WTC11 (cell line): ENCODE data around the gene ZNF57. TPM values are rescaled to one million over a fixed set of nuclear protein-coding genes. Genes with fewer than 3 reads are reported as not detected.

ENCODE experiments used
- ATAC-seq: fragments of 200-7000 bp; cut with Tn5 transposase; 2 replicates; pipeline ENCODE4 v1.10.0; 2021; ENCODE audit warnings: mild to moderate bottlenecking, moderate library complexity
- CTCF ChIA-PET: fragments of 300-600 bp; sonication (Branson Sonifier 250); formaldehyde crosslinking; loops from one replicate; lab custom pipeline; 2021; ENCODE audit warnings: antibody characterized with exemption; lab: Charles Lee
- POLR2A ChIA-PET: fragments of 350-600 bp; sonication (Branson Sonifier 250); formaldehyde crosslinking; loops from one replicate; lab custom pipeline; 2021; ENCODE audit warnings: antibody characterized with exemption; lab: Charles Lee
- DNase-seq: peaks from one replicate; pipeline ENCODE4 v3.0.0; 2021; ENCODE audit warnings: low spot score
- H3K27ac Mint-ChIP-seq: 2 replicates; pipeline ENCODE4 v1.8.0; 2021; ENCODE audit warnings: mixed read lengths
- H3K27me3 Mint-ChIP-seq: 2 replicates; pipeline ENCODE4 v1.8.0; 2021; ENCODE audit warnings: low read depth, mild to moderate bottlenecking, moderate library complexity, mixed read lengths
- H3K36me3 Mint-ChIP-seq: 2 replicates; pipeline ENCODE4 v1.8.0; 2021; ENCODE audit warnings: mixed read lengths
- H3K4me1 Mint-ChIP-seq: 2 replicates; pipeline ENCODE4 v1.8.0; 2022; ENCODE audit warnings: mixed read lengths
- H3K4me3 Mint-ChIP-seq: 2 replicates; pipeline ENCODE4 v1.8.0; 2021; ENCODE audit warnings: mild to moderate bottlenecking, moderate library complexity, mixed read lengths
- H3K9me3 Mint-ChIP-seq: 2 replicates; pipeline ENCODE4 v1.8.0; 2021; ENCODE audit warnings: mixed read lengths
- ATF1 ChIP-seq: sonication (generic); formaldehyde crosslinking; IDR thresholded peaks from 2 replicates; pipeline ENCODE4 v1.8.1; 2023; ENCODE audit warnings: mild to moderate bottlenecking, moderate library complexity, missing genetic modification reagents
- ATF2 ChIP-seq: sonication (generic); formaldehyde crosslinking; IDR thresholded peaks from 2 replicates; pipeline ENCODE4 v1.8.1; 2022; ENCODE audit warnings: low read depth, missing genetic modification reagents, borderline replicate concordance
- ATF3 ChIP-seq: sonication (generic); formaldehyde crosslinking; conservative IDR thresholded peaks from 2 replicates; pipeline ENCODE4 v1.8.1; 2022; ENCODE audit warnings: mild to moderate bottlenecking, missing genetic modification reagents
- CREB1 ChIP-seq: sonication (generic); formaldehyde crosslinking; IDR thresholded peaks from 2 replicates; pipeline ENCODE4 v1.8.0; 2023; ENCODE audit warnings: mild to moderate bottlenecking, missing genetic modification reagents
- CTCF ChIP-seq: fragments of 200-600 bp; IDR thresholded peaks from 2 replicates; pipeline ENCODE4 v1.8.0; 2022; ENCODE audit warnings: antibody characterized with exemption
- E2F1 ChIP-seq: sonication (generic); formaldehyde crosslinking; IDR thresholded peaks from 2 replicates; pipeline ENCODE4 v1.8.0; 2022; ENCODE audit warnings: mild to moderate bottlenecking, missing genetic modification reagents
- ERG ChIP-seq: fragments of 250-450 bp; sonication (Bioruptor Pico); IDR thresholded peaks from 2 replicates; pipeline ENCODE4 v1.8.0; 2021; ENCODE audit warnings: mild to moderate bottlenecking
- GTF2I ChIP-seq: fragments of 250-450 bp; sonication (Bioruptor Pico); conservative IDR thresholded peaks from 2 replicates; pipeline ENCODE4 v1.4.0; 2021; ENCODE audit warnings: mild to moderate bottlenecking
- IRF1 ChIP-seq: sonication (generic); formaldehyde crosslinking; IDR thresholded peaks from 2 replicates; pipeline ENCODE4 v1.8.0; 2023; ENCODE audit warnings: missing genetic modification reagents
- JAZF1 ChIP-seq: fragments of 250-450 bp; sonication (Bioruptor Pico); IDR thresholded peaks from 2 replicates; pipeline ENCODE4 v1.9.0; 2021; ENCODE audit warnings: moderate library complexity, mild to moderate bottlenecking, inconsistent platforms
- KAT7 ChIP-seq: sonication (generic); formaldehyde crosslinking; IDR thresholded peaks from 2 replicates; pipeline ENCODE4 v1.8.1; 2023; ENCODE audit warnings: missing genetic modification reagents, mild to moderate bottlenecking, borderline replicate concordance
- MAX ChIP-seq: sonication (generic); formaldehyde crosslinking; IDR thresholded peaks from 2 replicates; pipeline ENCODE4 v1.8.0; 2022; ENCODE audit warnings: mild to moderate bottlenecking, missing genetic modification reagents
- NR1H2 ChIP-seq: sonication (generic); formaldehyde crosslinking; IDR thresholded peaks from 2 replicates; pipeline ENCODE4 v1.9.0; 2021; ENCODE audit warnings: mild to moderate bottlenecking, moderate library complexity, missing genetic modification reagents
- NR3C1 ChIP-seq: sonication (generic); formaldehyde crosslinking; conservative IDR thresholded peaks from 2 replicates; pipeline ENCODE4 v1.8.1; 2023; ENCODE audit warnings: low read depth, mild to moderate bottlenecking, missing genetic modification reagents
- OVOL2 ChIP-seq: fragments of 250-450 bp; sonication (Bioruptor Pico); IDR thresholded peaks from 2 replicates; pipeline ENCODE4 v1.9.0; 2021; ENCODE audit warnings: mild to moderate bottlenecking, borderline replicate concordance
- PRDM15 ChIP-seq: sonication (generic); formaldehyde crosslinking; IDR thresholded peaks from 2 replicates; pipeline ENCODE4 v1.8.0; 2022; ENCODE audit warnings: missing genetic modification reagents
- PRRX2 ChIP-seq: fragments of 250-450 bp; sonication (Bioruptor Pico); IDR thresholded peaks from 2 replicates; pipeline ENCODE4 v1.8.0; 2021; ENCODE audit warnings: mild to moderate bottlenecking
- TEAD1 ChIP-seq: sonication (generic); formaldehyde crosslinking; IDR thresholded peaks from 2 replicates; pipeline ENCODE4 v1.8.0; 2022; ENCODE audit warnings: mild to moderate bottlenecking, missing genetic modification reagents
- ZNF416 ChIP-seq: fragments of 250-450 bp; sonication (Bioruptor Pico); IDR thresholded peaks from 2 replicates; pipeline ENCODE4 v1.9.0; 2021; ENCODE audit warnings: mild to moderate bottlenecking, inconsistent platforms
- ZNF532 ChIP-seq: fragments of 250-450 bp; sonication (Bioruptor Pico); IDR thresholded peaks from 2 replicates; pipeline ENCODE4 v1.9.0; 2021; ENCODE audit warnings: mild to moderate bottlenecking, borderline replicate concordance
- total RNA-seq: library from RNA; stranded (reverse); gene quantifications from 3 replicates; pipeline ENCODE4 v1.2.3, GENCODE V29; 2021

The ZNF57 gene
- total RNA-seq, 1 experiment from 2014 or later, result 8.9 TPM

- POLR2A ChIA-PET, result interaction anchor here (0.6 to 0.7 kb wide), 4 partner anchors 71 to 256 kb away, joined by 3 to 4 read pairs (median 4); no protein-coding TSS in a partner anchor
- H3K27ac Mint-ChIP-seq, result no peak overlapping the region
- H3K36me3 Mint-ChIP-seq, result no peaks in the 10 kb centered on the region
- H3K9me3 Mint-ChIP-seq, result no peaks in the 10 kb centered on the region
- CTCF ChIA-PET, result interaction anchor here (0.5 to 2.9 kb wide), 7 partner anchors 8 to 1419 kb away, joined by 3 to 13 read pairs (median 4); partner anchors contain the start of gene TLE6
- H3K4me1 Mint-ChIP-seq, result peaks cover 2% of the 10 kb centered on the region; the same call in 1 of the 2 replicates
- no peak overlapping the region for H3K4me3 Mint-ChIP-seq
- TF ChIP-seq ZNF416 (no peak), MAX (CRISPR knock-in tag) (no peak), ERG (CRISPR knock-in tag) (no peak), ATF2 (CRISPR knock-in tag) (no peak), PRDM15 (CRISPR knock-in tag) (no peak), IRF1 (CRISPR knock-in tag) (no peak), ATF1 (no peak), TEAD1 (CRISPR knock-in tag) (no peak), CREB1 (no peak), NR3C1 (no peak), E2F1 (CRISPR knock-in tag) (no peak), JAZF1 (CRISPR knock-in tag) (no peak), OVOL2 (CRISPR knock-in tag) (no peak), ATF3 (no peak)
- TF ChIP-seq, all 79 proteins: peak for 0
- DNase-seq (no peak), ATAC-seq (no peak)
- no peaks in the 10 kb centered on the region; the same call in 1 of the 2 replicates for H3K27me3 Mint-ChIP-seq
Observed at GRCh38 chr19:2964874-2965273, 64.1 kb downstream of the ZNF57 start.

GRCh38 chr19:2967972-2968371 lies 67.2 kb downstream of the ZNF57 start:
- ATAC-seq (no peak), DNase-seq (no peak)
- Mint-ChIP-seq H3K27me3 (no peaks in the 10 kb centered on the region; the same call in 1 of the 2 replicates), H3K4me3 (no peak overlapping the region), H3K9me3 (no peaks in the 10 kb centered on the region), H3K36me3 (no peaks in the 10 kb centered on the region), H3K27ac (no peak overlapping the region), H3K4me1 (0 out of 2 replicates have a peak, but pooled peaks cover 3% of the 10 kb centered on the region)
- ChIA-PET POLR2A (no interaction called here), CTCF (interaction anchor here (0.9 kb wide), 1 partner anchor 158 kb away, joined by 3 read pairs; no protein-coding TSS in a partner anchor)
- TF ChIP-seq CTCF, result no peak
- no peak for TF ChIP-seq ATF1
- no peak for TF ChIP-seq PRRX2
- no peak for TF ChIP-seq GTF2I (CRISPR knock-in tag)
- TF ChIP-seq ZNF532 (CRISPR knock-in tag), result no peak
- TF ChIP-seq NR1H2, result no peak
- no peak for TF ChIP-seq MAX (CRISPR knock-in tag)
- TF ChIP-seq KAT7 (CRISPR knock-in tag), result no peak
